ENCODE results near the gene LRRC75A.

LRRC75A gene

DNA sequence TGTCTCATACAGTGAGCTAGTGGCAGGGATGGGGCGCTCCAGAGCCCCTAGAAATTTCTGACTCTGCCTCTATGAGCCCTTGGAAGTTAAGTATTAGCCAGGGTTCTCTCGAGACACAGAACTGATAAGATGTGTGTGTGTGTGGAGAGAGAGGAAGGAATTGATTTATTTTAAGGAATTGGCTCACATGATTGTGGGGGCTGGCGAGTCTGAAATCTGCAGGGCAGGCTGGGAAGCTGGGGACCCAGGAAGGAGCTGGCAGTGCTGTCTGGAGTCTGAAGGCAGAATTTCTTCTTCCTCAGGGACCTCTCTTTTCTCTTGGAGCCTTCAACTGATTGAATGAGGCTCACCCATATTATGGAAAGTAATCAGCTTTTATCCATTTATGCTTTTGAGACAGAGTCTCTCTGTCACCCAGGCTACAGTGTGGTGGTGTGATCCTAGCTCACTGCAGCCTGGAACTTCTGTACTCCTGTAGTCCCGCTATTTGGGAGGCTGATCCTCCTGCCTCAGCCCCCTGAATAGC is 16.8 kb downstream of the LRRC75A start:
- Histone ChIP-seq H3K4me2 (ENCODE audit: low read length) (no peak overlapping the region), H4K91ac (ENCODE audit: low read depth, low read length) (no peak overlapping the region), H3K27me3 (ENCODE audit: insufficient read depth, low read length) (no peaks in the 10 kb centered on the region), H3K4me3 (ENCODE audit: low read depth, low read length) (no peak overlapping the region), H3K4me1 (ENCODE audit: control insufficient read depth in 1 of 2, insufficient read depth in 2 of 2, low read length in 2 of 2) (peaks cover 5 to 6% of the 10 kb centered on the region in 2 experiments), H3K14ac (ENCODE audit: low read length) (no peak overlapping the region), H3K4ac (ENCODE audit: low read depth, low read length) (no peak overlapping the region), H3K23ac (ENCODE audit: low read length) (no peak overlapping the region), H4K8ac (ENCODE audit: low read depth, low read length) (no peak overlapping the region), H2BK12ac (ENCODE audit: low read length) (no peak overlapping the region), H3K9me3 (ENCODE audit: insufficient read depth, low read depth, low read length) (peaks cover 2% of the 10 kb centered on the region), H3K27ac (ENCODE audit: low read depth, low read length) (no peak overlapping the region), H3K79me2 (ENCODE audit: control insufficient read depth, insufficient read depth, low read length, poor library complexity) (no peaks in the 10 kb centered on the region), H3K79me1 (ENCODE audit: low read length) (no peaks in the 10 kb centered on the region), H3K18ac (ENCODE audit: low read length) (no peak overlapping the region), H2BK5ac (ENCODE audit: low read depth, low read length, poor library complexity) (no peak overlapping the region), H3K9ac (ENCODE audit: low read length) (no peak overlapping the region), H3K36me3 (ENCODE audit: control insufficient read depth in 1 of 2, insufficient read depth in 2 of 2, low read length in 2 of 2) (no peaks in the 10 kb centered on the region), H2BK120ac (ENCODE audit: insufficient read depth, low read length, poor library complexity) (no peak overlapping the region), H2AK5ac (ENCODE audit: low read length) (no peak overlapping the region), H2AFZ (ENCODE audit: insufficient read depth, low read length, poor library complexity) (no peak overlapping the region), H4K12ac (ENCODE audit: low read depth, low read length) (no peak overlapping the region)
- no peak for DNase-seq
- WGBS (ENCODE audit: extremely low coverage, insufficient coverage, insufficient read length) = no CpG with 5 or more reads among the region's 4 CpGs

DNA sequence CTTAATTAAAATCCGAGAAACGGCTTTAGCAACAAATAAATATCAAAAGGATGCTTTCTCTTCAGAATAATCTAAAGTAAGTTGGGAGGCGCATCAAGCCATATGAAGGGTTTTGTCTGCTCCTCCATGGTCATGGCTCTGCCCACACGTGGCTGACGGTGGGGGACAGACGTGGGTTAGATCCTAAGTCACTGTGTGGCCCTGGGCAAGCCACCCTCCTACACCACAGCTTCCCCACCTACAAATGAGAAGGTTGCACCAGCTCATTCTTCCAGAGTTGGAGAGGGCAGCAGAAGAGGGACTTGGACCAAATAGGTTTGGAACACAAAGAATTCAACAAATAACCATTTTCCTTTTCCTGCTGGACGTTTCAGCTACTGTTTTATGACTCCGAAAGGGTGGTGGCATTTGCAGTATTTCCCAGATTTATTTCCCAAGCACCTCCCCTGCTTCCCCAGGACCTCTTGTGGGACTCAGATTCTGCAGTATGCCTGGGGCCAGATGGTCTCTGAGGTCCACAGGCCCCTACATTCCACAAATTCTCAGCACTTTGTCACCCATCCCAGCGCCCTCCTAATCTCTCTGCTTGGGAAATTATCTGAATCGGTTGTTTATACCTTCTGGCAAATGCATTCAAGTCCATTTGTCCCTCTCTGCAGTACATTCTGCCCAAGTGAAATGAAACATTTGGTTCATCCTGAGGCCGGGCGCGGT is 17.8 kb downstream of the LRRC75A start:
- Histone ChIP-seq H3K79me2 (ENCODE audit: control insufficient read depth, insufficient read depth, low read length, poor library complexity) (no peaks in the 10 kb centered on the region), H3K79me1 (ENCODE audit: low read length) (no peaks in the 10 kb centered on the region), H2BK12ac (ENCODE audit: low read length) (no peak overlapping the region), H4K8ac (ENCODE audit: low read depth, low read length) (no peak overlapping the region), H3K9ac (ENCODE audit: low read length) (no peak overlapping the region), H3K23ac (ENCODE audit: low read length) (no peak overlapping the region), H3K27me3 (ENCODE audit: insufficient read depth, low read length) (no peaks in the 10 kb centered on the region), H4K91ac (ENCODE audit: low read depth, low read length) (no peak overlapping the region), H2AFZ (ENCODE audit: insufficient read depth, low read length, poor library complexity) (no peak overlapping the region), H2BK120ac (ENCODE audit: insufficient read depth, low read length, poor library complexity) (no peak overlapping the region), H3K36me3 (ENCODE audit: control insufficient read depth in 1 of 2, insufficient read depth in 2 of 2, low read length in 2 of 2) (no peaks in the 10 kb centered on the region), H3K14ac (ENCODE audit: low read length) (no peak overlapping the region), H3K4ac (ENCODE audit: low read depth, low read length) (no peak overlapping the region), H3K27ac (ENCODE audit: low read depth, low read length) (no peak overlapping the region), H3K4me3 (ENCODE audit: low read depth, low read length) (no peak overlapping the region), H3K18ac (ENCODE audit: low read length) (no peak overlapping the region), H4K12ac (ENCODE audit: low read depth, low read length) (no peak overlapping the region), H3K4me1 (ENCODE audit: control insufficient read depth in 1 of 2, insufficient read depth in 2 of 2, low read length in 2 of 2) (peaks cover 5 to 6% of the 10 kb centered on the region in 2 experiments), H2BK5ac (ENCODE audit: low read depth, low read length, poor library complexity) (no peak overlapping the region), H3K4me2 (ENCODE audit: low read length) (no peak overlapping the region), H3K9me3 (ENCODE audit: insufficient read depth, low read depth, low read length) (peaks cover 2% of the 10 kb centered on the region), H2AK5ac (ENCODE audit: low read length) (no peak overlapping the region)
- no peak for DNase-seq
- no CpG with 5 or more reads among the region's 13 CpGs for WGBS (ENCODE audit: extremely low coverage, insufficient coverage, insufficient read length)

DNA sequence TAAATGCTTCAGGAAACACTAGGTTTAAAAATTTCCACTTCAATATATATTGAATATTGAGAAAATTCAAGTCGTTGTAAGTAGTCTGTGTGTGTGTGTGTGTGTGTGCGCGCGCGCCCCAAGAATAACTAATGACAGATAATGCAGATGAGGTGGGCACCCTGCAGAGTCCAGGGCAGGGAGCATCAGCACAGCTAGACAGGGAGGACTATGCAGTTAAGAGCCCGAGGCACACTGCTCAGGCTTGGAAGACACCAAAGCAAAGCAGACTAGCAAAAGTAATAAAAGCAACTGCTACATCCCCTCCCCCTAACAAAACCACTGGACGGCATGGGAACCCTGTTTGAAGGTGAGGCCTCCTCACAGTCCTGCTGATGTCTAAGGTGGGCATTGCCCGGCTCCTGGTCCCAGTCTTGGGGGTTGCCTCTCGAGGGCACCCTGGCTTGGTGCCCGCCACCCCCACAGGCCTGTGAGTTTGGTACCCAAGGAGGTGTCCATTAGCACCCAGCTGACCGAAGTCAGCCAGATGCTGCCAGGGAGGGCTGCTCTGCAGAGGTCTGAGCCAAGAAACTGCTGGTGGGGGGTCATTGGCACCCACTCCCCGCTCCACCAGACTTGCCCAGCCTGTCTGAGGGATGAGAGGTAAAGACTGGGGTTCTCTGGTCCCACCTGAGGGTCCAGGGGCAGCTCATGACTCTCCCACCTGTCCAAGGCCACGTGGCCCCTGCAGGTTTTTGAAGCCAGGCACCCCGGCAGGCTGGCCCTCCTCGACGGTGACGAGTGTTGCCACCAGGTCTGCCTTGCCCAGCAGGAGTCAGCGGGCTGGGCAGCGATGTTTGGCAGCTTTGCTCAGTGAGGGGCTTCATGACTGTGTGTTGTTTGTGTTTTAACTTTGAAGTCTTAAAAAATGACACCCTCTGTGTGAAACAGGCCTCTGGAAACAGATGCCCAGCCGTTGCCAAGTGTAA is 18.7 kb downstream of the LRRC75A start:
- H2BK5ac ChIP-seq (ENCODE audit: low read depth, low read length, poor library complexity) = no peak overlapping the region
- no peak overlapping the region for H3K23ac ChIP-seq (ENCODE audit: low read length)
- H3K14ac ChIP-seq (ENCODE audit: low read length) = no peak overlapping the region
- H3K9me3 ChIP-seq (ENCODE audit: insufficient read depth, low read depth, low read length) = peaks cover 2% of the 10 kb centered on the region
- no peak overlapping the region for H4K8ac ChIP-seq (ENCODE audit: low read depth, low read length)
- no peak overlapping the region for H4K91ac ChIP-seq (ENCODE audit: low read depth, low read length)
- no peaks in the 10 kb centered on the region for H3K79me1 ChIP-seq (ENCODE audit: low read length)
- no peak overlapping the region for H2BK120ac ChIP-seq (ENCODE audit: insufficient read depth, low read length, poor library complexity)
- no peak overlapping the region for H2BK12ac ChIP-seq (ENCODE audit: low read length)
- H3K4me1 ChIP-seq (ENCODE audit: control insufficient read depth in 1 of 2, insufficient read depth in 2 of 2, low read length in 2 of 2) = peaks cover 5 to 6% of the 10 kb centered on the region in 2 experiments
- DNase-seq = no peak
- no peak overlapping the region for H3K27ac ChIP-seq (ENCODE audit: low read depth, low read length)
- no peak overlapping the region for H2AFZ ChIP-seq (ENCODE audit: insufficient read depth, low read length, poor library complexity)
- H3K27me3 ChIP-seq (ENCODE audit: insufficient read depth, low read length) = no peaks in the 10 kb centered on the region
- H2AK5ac ChIP-seq (ENCODE audit: low read length) = no peak overlapping the region
- H3K36me3 ChIP-seq (ENCODE audit: control insufficient read depth in 1 of 2, insufficient read depth in 2 of 2, low read length in 2 of 2) = no peaks in the 10 kb centered on the region
- H3K4me3 ChIP-seq (ENCODE audit: low read depth, low read length) = no peak overlapping the region
- no peak overlapping the region for H3K4ac ChIP-seq (ENCODE audit: low read depth, low read length)
- H3K18ac ChIP-seq (ENCODE audit: low read length) = no peak overlapping the region
- no peak overlapping the region for H4K12ac ChIP-seq (ENCODE audit: low read depth, low read length)
- H3K4me2 ChIP-seq (ENCODE audit: low read length) = no peak overlapping the region
- no peaks in the 10 kb centered on the region for H3K79me2 ChIP-seq (ENCODE audit: control insufficient read depth, insufficient read depth, low read length, poor library complexity)
- WGBS (ENCODE audit: extremely low coverage, insufficient coverage, insufficient read length) = no CpG with 5 or more reads among the region's 20 CpGs
- H3K9ac ChIP-seq (ENCODE audit: low read length) = no peak overlapping the region

DNA sequence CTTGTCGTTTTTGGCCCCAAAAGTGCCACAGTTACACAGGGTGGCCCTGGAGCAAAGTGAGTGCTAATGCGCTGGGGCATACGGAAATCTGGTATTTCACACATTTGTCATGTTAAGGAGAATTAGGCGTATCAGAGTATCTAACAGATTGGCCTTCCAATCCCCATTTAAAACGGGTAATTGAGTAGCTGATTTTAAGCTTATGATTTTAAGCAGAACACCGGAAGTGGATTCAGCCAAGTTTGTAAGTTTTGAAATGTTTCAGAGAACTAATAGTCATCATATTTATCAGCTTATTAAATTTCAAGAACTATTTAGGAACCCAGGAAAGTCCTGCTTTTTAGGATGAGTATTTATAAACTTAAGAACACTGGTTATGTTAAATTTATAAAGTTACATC is 19.5 kb downstream of the LRRC75A start:
- H4K91ac ChIP-seq (ENCODE audit: low read depth, low read length) = no peak overlapping the region
- no peak overlapping the region for H2AK5ac ChIP-seq (ENCODE audit: low read length)
- H3K4me3 ChIP-seq (ENCODE audit: low read depth, low read length) = no peak overlapping the region
- H3K4ac ChIP-seq (ENCODE audit: low read depth, low read length) = no peak overlapping the region
- no CpG with 5 or more reads among the region's 6 CpGs for WGBS (ENCODE audit: extremely low coverage, insufficient coverage, insufficient read length)
- no peaks in the 10 kb centered on the region for H3K79me1 ChIP-seq (ENCODE audit: low read length)
- no peaks in the 10 kb centered on the region for H3K79me2 ChIP-seq (ENCODE audit: control insufficient read depth, insufficient read depth, low read length, poor library complexity)
- no peak overlapping the region for H2BK12ac ChIP-seq (ENCODE audit: low read length)
- no peak overlapping the region for H3K18ac ChIP-seq (ENCODE audit: low read length)
- DNase-seq = no peak
- no peak overlapping the region for H3K27ac ChIP-seq (ENCODE audit: low read depth, low read length)
- peaks cover 4 to 5% of the 10 kb centered on the region in 2 experiments for H3K4me1 ChIP-seq (ENCODE audit: control insufficient read depth in 1 of 2, insufficient read depth in 2 of 2, low read length in 2 of 2)
- H2AFZ ChIP-seq (ENCODE audit: insufficient read depth, low read length, poor library complexity) = no peak overlapping the region
- peaks cover 2% of the 10 kb centered on the region for H3K9me3 ChIP-seq (ENCODE audit: insufficient read depth, low read depth, low read length)
- H2BK5ac ChIP-seq (ENCODE audit: low read depth, low read length, poor library complexity) = no peak overlapping the region
- H2BK120ac ChIP-seq (ENCODE audit: insufficient read depth, low read length, poor library complexity) = no peak overlapping the region
- no peak overlapping the region for H3K9ac ChIP-seq (ENCODE audit: low read length)
- H3K27me3 ChIP-seq (ENCODE audit: insufficient read depth, low read length) = no peaks in the 10 kb centered on the region
- H3K36me3 ChIP-seq (ENCODE audit: control insufficient read depth in 1 of 2, insufficient read depth in 2 of 2, low read length in 2 of 2) = no peaks in the 10 kb centered on the region
- H3K14ac ChIP-seq (ENCODE audit: low read length) = no peak overlapping the region
- H4K12ac ChIP-seq (ENCODE audit: low read depth, low read length) = no peak overlapping the region
- H4K8ac ChIP-seq (ENCODE audit: low read depth, low read length) = no peak overlapping the region
- no peak overlapping the region for H3K23ac ChIP-seq (ENCODE audit: low read length)
- no peak overlapping the region for H3K4me2 ChIP-seq (ENCODE audit: low read length)

Measured in trophoblast cell (in vitro differentiated cells and primary cell).